H1 (cell line): ENCODE measurements around the gene DSTN. TPM values are rescaled to one million over a fixed set of nuclear protein-coding genes. Genes with fewer than 3 reads are reported as not detected.

Experiments
- BCL11A ChIP-seq, 2 experiments: IDR thresholded peaks; one replicate each; pipeline ENCODE4 v1.6.1; 2011; ENCODE audit warnings: low read depth in 2 of 2, low read length in 2 of 2, mild to moderate bottlenecking in 2 of 2
- CEBPB ChIP-seq: IDR thresholded peaks from 2 replicates; pipeline ENCODE4 v1.6.1; 2012; ENCODE audit warnings: low read depth, low read length
- CTBP2 ChIP-seq: IDR thresholded peaks from 2 replicates; pipeline ENCODE4 v1.7.0; 2011; ENCODE audit warnings: borderline replicate concordance, mild to moderate bottlenecking, moderate library complexity, mixed read lengths, low read length; ENCODE audit not compliant: insufficient read depth, insufficient read length
- JUN ChIP-seq: IDR thresholded peaks from 2 replicates; pipeline ENCODE4 v1.6.1; 2011; ENCODE audit warnings: low read depth, mild to moderate bottlenecking, improper control_type of control experiment, low read length
- NRF1 ChIP-seq: IDR thresholded peaks from 2 replicates; pipeline ENCODE4 v1.6.1; 2011; ENCODE audit warnings: mild to moderate bottlenecking, low read depth, low read length, improper control_type of control experiment
- POLR2AphosphoS5 ChIP-seq: IDR thresholded peaks from 2 replicates; pipeline ENCODE4 v1.6.1; 2011; ENCODE audit warnings: low read depth, low read length
- RFX5 ChIP-seq: IDR thresholded peaks from 2 replicates; pipeline ENCODE4 v1.6.1; 2011; ENCODE audit warnings: low read depth, low read length, improper control_type of control experiment, borderline replicate concordance
- SAP30 ChIP-seq: fragments of 300-600 bp; sonication (generic); IDR thresholded peaks from 2 replicates; pipeline ENCODE4 v1.7.1; 2012; ENCODE audit warnings: low read length, moderate library complexity, mild to moderate bottlenecking, inconsistent platforms; ENCODE audit not compliant: insufficient read depth, insufficient replicate concordance
- SIX5 ChIP-seq: IDR thresholded peaks from 2 replicates; pipeline ENCODE4 v1.6.1; 2011; ENCODE audit warnings: mild to moderate bottlenecking, low read depth, low read length
- SRF ChIP-seq: IDR thresholded peaks from 2 replicates; pipeline ENCODE4 v1.6.1; 2011; ENCODE audit warnings: mild to moderate bottlenecking, low read depth, low read length, moderate library complexity
- SUZ12 ChIP-seq: fragments of 200-600 bp; sonication (generic); IDR thresholded peaks from 2 replicates; pipeline ENCODE4 v1.6.1; 2012; ENCODE audit warnings: mild to moderate bottlenecking, inconsistent platforms, low read length, moderate library complexity, mixed read lengths
- polyA plus RNA-seq, 7 experiments: library from polyadenylated mRNA; depleted of rRNA in 3 of 7; stranded (reverse) in 5 of 7; unstranded in 2 of 7; fragments of >200 nt in 5 of 7; fragments of 200-250 nt in 2 of 7; gene quantifications; 1 replicate in 5 of 7; 2 replicates in 1 of 7; 4 replicates in 1 of 7; pipeline versions ENCODE4 v1.2.1 to v1.2.3, GENCODE V29; 2011 to 2013; ENCODE audit warnings: missing spikeins in 2 of 7, mixed read lengths in 2 of 7
- total RNA-seq: library from RNA; stranded (reverse); fragmentation: NEBNext Ultra II Directional; extraction: Animal tissue kit (Norgen Biotek cat#: 25700); gene quantifications from 2 replicates; pipeline ENCODE4 v1.2.1, GENCODE V29; 2021
- TF ChIP-seq, protein P1 (sequence below): fragments of 300-600 bp; sonication (generic); IDR thresholded peaks from 2 replicates; pipeline ENCODE4 v1.7.1; 2012; ENCODE audit warnings: low read length, moderate library complexity, mild to moderate bottlenecking, inconsistent platforms; ENCODE audit not compliant: insufficient replicate concordance

The DSTN gene
- total and polyA plus RNA-seq, 2 of the 8 experiments (the other 6 are each of a cell fraction or from before 2014, with no cell fraction given) = 43.3 to 208 TPM

DNA sequence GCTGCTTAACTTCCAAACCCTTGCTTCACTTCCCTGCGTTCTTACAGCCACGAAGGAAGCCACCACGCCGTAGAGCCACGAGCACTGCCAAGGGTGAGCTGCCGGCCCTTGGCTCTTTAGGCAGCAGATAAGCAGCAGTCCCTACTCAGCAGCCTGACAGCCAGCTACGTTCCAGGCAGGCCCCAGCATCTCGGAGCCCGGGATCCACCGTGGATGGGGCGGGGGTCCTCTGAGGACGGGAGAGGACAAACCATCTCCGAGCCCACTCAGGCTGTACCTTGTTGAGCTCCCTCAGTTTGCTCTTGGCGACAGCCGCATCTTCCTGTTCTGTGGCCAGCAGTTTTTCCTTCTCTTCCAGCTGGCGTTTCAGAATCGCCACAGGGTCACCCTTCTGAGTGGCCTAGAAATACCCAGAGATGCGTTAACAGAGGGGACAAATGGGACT lies 71.7 kb downstream of the DSTN start (continued):
- TF ChIP-seq, protein P1, sequence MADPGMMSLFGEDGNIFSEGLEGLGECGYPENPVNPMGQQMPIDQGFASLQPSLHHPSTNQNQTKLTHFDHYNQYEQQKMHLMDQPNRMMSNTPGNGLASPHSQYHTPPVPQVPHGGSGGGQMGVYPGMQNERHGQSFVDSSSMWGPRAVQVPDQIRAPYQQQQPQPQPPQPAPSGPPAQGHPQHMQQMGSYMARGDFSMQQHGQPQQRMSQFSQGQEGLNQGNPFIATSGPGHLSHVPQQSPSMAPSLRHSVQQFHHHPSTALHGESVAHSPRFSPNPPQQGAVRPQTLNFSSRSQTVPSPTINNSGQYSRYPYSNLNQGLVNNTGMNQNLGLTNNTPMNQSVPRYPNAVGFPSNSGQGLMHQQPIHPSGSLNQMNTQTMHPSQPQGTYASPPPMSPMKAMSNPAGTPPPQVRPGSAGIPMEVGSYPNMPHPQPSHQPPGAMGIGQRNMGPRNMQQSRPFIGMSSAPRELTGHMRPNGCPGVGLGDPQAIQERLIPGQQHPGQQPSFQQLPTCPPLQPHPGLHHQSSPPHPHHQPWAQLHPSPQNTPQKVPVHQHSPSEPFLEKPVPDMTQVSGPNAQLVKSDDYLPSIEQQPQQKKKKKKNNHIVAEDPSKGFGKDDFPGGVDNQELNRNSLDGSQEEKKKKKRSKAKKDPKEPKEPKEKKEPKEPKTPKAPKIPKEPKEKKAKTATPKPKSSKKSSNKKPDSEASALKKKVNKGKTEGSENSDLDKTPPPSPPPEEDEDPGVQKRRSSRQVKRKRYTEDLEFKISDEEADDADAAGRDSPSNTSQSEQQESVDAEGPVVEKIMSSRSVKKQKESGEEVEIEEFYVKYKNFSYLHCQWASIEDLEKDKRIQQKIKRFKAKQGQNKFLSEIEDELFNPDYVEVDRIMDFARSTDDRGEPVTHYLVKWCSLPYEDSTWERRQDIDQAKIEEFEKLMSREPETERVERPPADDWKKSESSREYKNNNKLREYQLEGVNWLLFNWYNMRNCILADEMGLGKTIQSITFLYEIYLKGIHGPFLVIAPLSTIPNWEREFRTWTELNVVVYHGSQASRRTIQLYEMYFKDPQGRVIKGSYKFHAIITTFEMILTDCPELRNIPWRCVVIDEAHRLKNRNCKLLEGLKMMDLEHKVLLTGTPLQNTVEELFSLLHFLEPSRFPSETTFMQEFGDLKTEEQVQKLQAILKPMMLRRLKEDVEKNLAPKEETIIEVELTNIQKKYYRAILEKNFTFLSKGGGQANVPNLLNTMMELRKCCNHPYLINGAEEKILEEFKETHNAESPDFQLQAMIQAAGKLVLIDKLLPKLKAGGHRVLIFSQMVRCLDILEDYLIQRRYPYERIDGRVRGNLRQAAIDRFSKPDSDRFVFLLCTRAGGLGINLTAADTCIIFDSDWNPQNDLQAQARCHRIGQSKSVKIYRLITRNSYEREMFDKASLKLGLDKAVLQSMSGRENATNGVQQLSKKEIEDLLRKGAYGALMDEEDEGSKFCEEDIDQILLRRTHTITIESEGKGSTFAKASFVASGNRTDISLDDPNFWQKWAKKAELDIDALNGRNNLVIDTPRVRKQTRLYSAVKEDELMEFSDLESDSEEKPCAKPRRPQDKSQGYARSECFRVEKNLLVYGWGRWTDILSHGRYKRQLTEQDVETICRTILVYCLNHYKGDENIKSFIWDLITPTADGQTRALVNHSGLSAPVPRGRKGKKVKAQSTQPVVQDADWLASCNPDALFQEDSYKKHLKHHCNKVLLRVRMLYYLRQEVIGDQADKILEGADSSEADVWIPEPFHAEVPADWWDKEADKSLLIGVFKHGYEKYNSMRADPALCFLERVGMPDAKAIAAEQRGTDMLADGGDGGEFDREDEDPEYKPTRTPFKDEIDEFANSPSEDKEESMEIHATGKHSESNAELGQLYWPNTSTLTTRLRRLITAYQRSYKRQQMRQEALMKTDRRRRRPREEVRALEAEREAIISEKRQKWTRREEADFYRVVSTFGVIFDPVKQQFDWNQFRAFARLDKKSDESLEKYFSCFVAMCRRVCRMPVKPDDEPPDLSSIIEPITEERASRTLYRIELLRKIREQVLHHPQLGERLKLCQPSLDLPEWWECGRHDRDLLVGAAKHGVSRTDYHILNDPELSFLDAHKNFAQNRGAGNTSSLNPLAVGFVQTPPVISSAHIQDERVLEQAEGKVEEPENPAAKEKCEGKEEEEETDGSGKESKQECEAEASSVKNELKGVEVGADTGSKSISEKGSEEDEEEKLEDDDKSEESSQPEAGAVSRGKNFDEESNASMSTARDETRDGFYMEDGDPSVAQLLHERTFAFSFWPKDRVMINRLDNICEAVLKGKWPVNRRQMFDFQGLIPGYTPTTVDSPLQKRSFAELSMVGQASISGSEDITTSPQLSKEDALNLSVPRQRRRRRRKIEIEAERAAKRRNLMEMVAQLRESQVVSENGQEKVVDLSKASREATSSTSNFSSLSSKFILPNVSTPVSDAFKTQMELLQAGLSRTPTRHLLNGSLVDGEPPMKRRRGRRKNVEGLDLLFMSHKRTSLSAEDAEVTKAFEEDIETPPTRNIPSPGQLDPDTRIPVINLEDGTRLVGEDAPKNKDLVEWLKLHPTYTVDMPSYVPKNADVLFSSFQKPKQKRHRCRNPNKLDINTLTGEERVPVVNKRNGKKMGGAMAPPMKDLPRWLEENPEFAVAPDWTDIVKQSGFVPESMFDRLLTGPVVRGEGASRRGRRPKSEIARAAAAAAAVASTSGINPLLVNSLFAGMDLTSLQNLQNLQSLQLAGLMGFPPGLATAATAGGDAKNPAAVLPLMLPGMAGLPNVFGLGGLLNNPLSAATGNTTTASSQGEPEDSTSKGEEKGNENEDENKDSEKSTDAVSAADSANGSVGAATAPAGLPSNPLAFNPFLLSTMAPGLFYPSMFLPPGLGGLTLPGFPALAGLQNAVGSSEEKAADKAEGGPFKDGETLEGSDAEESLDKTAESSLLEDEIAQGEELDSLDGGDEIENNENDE = no peak
- no peak for TF ChIP-seq SAP30
- TF ChIP-seq POLR2AphosphoS5 = no peak
- TF ChIP-seq RFX5 = no peak
- no peak for TF ChIP-seq SIX5
- no peak for TF ChIP-seq BCL11A (IDR thresholded peaks at IDR 0.05; ENCODE audit: low read depth in 2 of 2, low read length in 2 of 2)
- no peak for TF ChIP-seq JUN
- TF ChIP-seq SUZ12 = no peak
- no peak for TF ChIP-seq CEBPB
- no peak for TF ChIP-seq CTBP2
- no peak for TF ChIP-seq NRF1
- TF ChIP-seq SRF = no peak
